HCT116 (cell line): ENCODE data around the gene SERTAD2. TPM values are rescaled to one million over a fixed set of nuclear protein-coding genes. Genes with fewer than 3 reads are reported as not detected.

Experiments used
- ATAC-seq: fragments of 200-7000 bp; cut with Tn5 transposase; 2 replicates; pipeline ENCODE4 v1.9.1; 2020; ENCODE audit warnings: mild to moderate bottlenecking, moderate library complexity
- BruUV-seq: library from RNA; stranded (reverse); fragments of 400-500 nt; replicated peaks from 2 replicates; lab custom pipeline; 2021; lab: Mats Ljungman, UMichigan
- CTCF ChIA-PET: fragments of 300-600 bp; sonication (Branson Sonifier 250); formaldehyde crosslinking; loops from one replicate; lab custom pipeline; 2021; ENCODE audit warnings: antibody characterized with exemption; lab: Charles Lee
- POLR2A ChIA-PET: fragments of 300-600, 350-600 bp; sonication (Branson Sonifier 250); formaldehyde crosslinking; loops from one replicate; lab custom pipeline; 2021; ENCODE audit warnings: antibody characterized with exemption; lab: Charles Lee
- RAD21 ChIA-PET, 2 experiments: fragments of 300-600 bp; sonication (Branson Sonifier 250); formaldehyde crosslinking; loops; one replicate each; lab custom pipeline; 2023; ENCODE audit warnings: low total read pairs in 2 of 2; ENCODE audit not compliant: uncharacterized antibody in 2 of 2, unreplicated experiment in 2 of 2, low non-redundant PET in 1 of 2; lab: Charles Lee
- DNase-seq: peaks from one replicate; pipeline ENCODE4 v3.0.0-alpha.2; 2010; ENCODE audit warnings: low read depth, low spot score
- H2AFZ ChIP-seq: fragments of 200-600 bp; shearing (Covaris generic), sonication (generic); 2 replicates; pipeline ENCODE4 v1.6.1; 2017; ENCODE audit warnings: low read depth, mixed run types, mixed read lengths, antibody characterized with exemption, low read length; ENCODE audit not compliant: poor library complexity, severe bottlenecking
- H3K27ac ChIP-seq: 2 replicates; pipeline ENCODE4 v1.5.1; 2012; ENCODE audit warnings: low read depth, low read length
- H3K27me3 ChIP-seq: fragments of 200-600 bp; sonication (generic); 2 replicates; pipeline ENCODE4 v1.6.1; 2016; ENCODE audit warnings: mixed run types, low read length, mixed read lengths; ENCODE audit not compliant: insufficient read depth
- H3K36me3 ChIP-seq, 2 experiments: fragments of 200-500 bp in 1 of 2; fragments of 200-600 bp in 1 of 2; sonication (Bioruptor generic) in 1 of 2; sonication (generic) in 1 of 2; 2 replicates each; pipeline versions ENCODE4 v1.5.1 to v1.6.1; 2014 to 2016; ENCODE audit warnings: low read length in 2 of 2, inconsistent platforms in 1 of 2, mixed read lengths in 1 of 2, mixed run types in 1 of 2; ENCODE audit not compliant: insufficient read depth in 2 of 2, control insufficient read depth in 1 of 2
- H3K4me1 ChIP-seq, 2 experiments: fragments of 200-600 bp in 1 of 2; sonication (generic) in 1 of 2; 2 replicates each; pipeline versions ENCODE4 v1.5.1 to v1.6.1; 2012 to 2017; ENCODE audit warnings: low read length in 2 of 2, inconsistent platforms in 1 of 2, mild to moderate bottlenecking in 1 of 2, mixed read lengths in 1 of 2, mixed run types in 1 of 2, moderate library complexity in 1 of 2; ENCODE audit not compliant: insufficient read depth in 2 of 2, control insufficient read depth in 1 of 2
- H3K4me2 ChIP-seq: fragments of 200-600 bp; sonication (generic); 2 replicates; pipeline ENCODE4 v1.6.1; 2017; ENCODE audit warnings: mixed run types, low read length, mixed read lengths
- H3K4me3 ChIP-seq, 2 experiments: fragments of 200-600 bp in 1 of 2; sonication (generic) in 1 of 2; replicated peaks in 1 of 2; 2 replicates each; pipeline ENCODE4 v1.5.1; 2011 to 2016; ENCODE audit warnings: low read length in 2 of 2, control low read depth in 1 of 2, low read depth in 1 of 2, mild to moderate bottlenecking in 1 of 2, mixed read lengths in 1 of 2, mixed run types in 1 of 2
- H3K79me2 ChIP-seq: fragments of 200-600 bp; sonication (generic); 2 replicates; pipeline ENCODE4 v1.6.1; 2017; ENCODE audit warnings: mild to moderate bottlenecking, mixed run types, low read length, moderate library complexity, mixed read lengths; ENCODE audit not compliant: insufficient read depth
- H3K9ac ChIP-seq: fragments of 200-600 bp; sonication (generic); 2 replicates; pipeline ENCODE4 v1.6.1; 2016; ENCODE audit warnings: low read length, mixed read lengths
- H3K9me2 ChIP-seq: fragments of 200-600 bp; sonication (generic), shearing (Covaris generic); 2 replicates; pipeline ENCODE4 v1.6.1; 2017; ENCODE audit warnings: mixed run types, mild to moderate bottlenecking, moderate library complexity; ENCODE audit not compliant: insufficient read depth
- H3K9me3 ChIP-seq, 2 experiments: fragments of 200-500 bp in 1 of 2; fragments of 200-600 bp in 1 of 2; sonication (Bioruptor generic) in 1 of 2; sonication (generic) in 1 of 2; 2 replicates each; pipeline ENCODE4 v1.6.1; 2014 to 2017; ENCODE audit warnings: low read length in 2 of 2, mixed read lengths in 2 of 2, inconsistent platforms in 1 of 2, low read depth in 1 of 2, mild to moderate bottlenecking in 1 of 2, mixed run types in 1 of 2, moderate library complexity in 1 of 2; ENCODE audit not compliant: control insufficient read depth in 1 of 2, insufficient read depth in 1 of 2
- H4K20me1 ChIP-seq: fragments of 200-600 bp; sonication (generic), shearing (Covaris generic); 2 replicates; pipeline ENCODE4 v1.6.1; 2017; ENCODE audit warnings: mixed run types, mild to moderate bottlenecking, moderate library complexity; ENCODE audit not compliant: insufficient read depth
- ELF1 ChIP-seq: IDR thresholded peaks from 2 replicates; pipeline ENCODE4 v1.6.1; 2012; ENCODE audit warnings: low read depth, borderline replicate concordance
- EZH2 ChIP-seq: fragments of 200-600 bp; sonication (generic); IDR thresholded peaks from 2 replicates; pipeline ENCODE4 v1.6.1; 2017; ENCODE audit warnings: antibody characterized with exemption, mixed run types
- EZH2phosphoT487 ChIP-seq: fragments of 200-600 bp; IDR thresholded peaks from 2 replicates; pipeline ENCODE4 v1.6.1; 2018; ENCODE audit warnings: antibody characterized with exemption, borderline replicate concordance
- MAX ChIP-seq: IDR thresholded peaks from 2 replicates; pipeline ENCODE4 v1.6.1; 2012
- POLR2AphosphoS5 ChIP-seq: IDR thresholded peaks from 2 replicates; pipeline ENCODE4 v1.6.1; 2011; ENCODE audit warnings: mild to moderate bottlenecking, low read depth, low read length, moderate library complexity
- RAD21 ChIP-seq: IDR thresholded peaks from 2 replicates; pipeline ENCODE4 v1.6.1; 2012; ENCODE audit warnings: low read depth, mild to moderate bottlenecking
- SIN3A ChIP-seq: IDR thresholded peaks from 2 replicates; pipeline ENCODE4 v1.6.1; 2012; ENCODE audit warnings: low read depth
- SRF ChIP-seq: IDR thresholded peaks from 2 replicates; pipeline ENCODE4 v1.6.1; 2012; ENCODE audit warnings: low read depth
- TCF7L2 ChIP-seq: IDR thresholded peaks from 2 replicates; pipeline ENCODE4 v1.7.0; 2011; ENCODE audit warnings: borderline replicate concordance, inconsistent platforms; ENCODE audit not compliant: insufficient read depth, insufficient read length; ENCODE audit errors: extremely low read depth
- YY1 ChIP-seq: IDR thresholded peaks from 2 replicates; pipeline ENCODE4 v1.6.1; 2011; ENCODE audit warnings: low read length, low read depth, moderate library complexity, mild to moderate bottlenecking; ENCODE audit not compliant: insufficient replicate concordance; ENCODE audit errors: extremely low read depth
- ZBTB33 ChIP-seq: IDR thresholded peaks from 2 replicates; pipeline ENCODE4 v1.6.1; 2011; ENCODE audit warnings: mild to moderate bottlenecking, low read length, moderate library complexity; ENCODE audit not compliant: insufficient replicate concordance; ENCODE audit errors: extremely low read depth
- ZNF274 ChIP-seq: fragments of 200-500 bp; sonication (Bioruptor generic); IDR thresholded peaks from 2 replicates; pipeline ENCODE4 v1.6.1; 2014; ENCODE audit warnings: mild to moderate bottlenecking, low read depth, low read length, inconsistent platforms
- intact Hi-C: fragments of 100-400 bp; cut with micrococcal nuclease; formaldehyde crosslinking; loops from 2 replicates; pipeline ENCODE4 v1.10.0; 2022
- total RNA-seq: library from RNA; stranded (reverse); gene quantifications from one replicate; pipeline ENCODE4 v1.2.1, GENCODE V29; 2021; ENCODE audit not compliant: unreplicated experiment
- TF ChIP-seq, protein P1 (sequence below): IDR thresholded peaks from 2 replicates; pipeline ENCODE4 v1.6.1; 2012; ENCODE audit warnings: low read depth

SERTAD2 gene
- total RNA-seq, 1 experiment from 2014 or later: 80.1 TPM

DNA sequence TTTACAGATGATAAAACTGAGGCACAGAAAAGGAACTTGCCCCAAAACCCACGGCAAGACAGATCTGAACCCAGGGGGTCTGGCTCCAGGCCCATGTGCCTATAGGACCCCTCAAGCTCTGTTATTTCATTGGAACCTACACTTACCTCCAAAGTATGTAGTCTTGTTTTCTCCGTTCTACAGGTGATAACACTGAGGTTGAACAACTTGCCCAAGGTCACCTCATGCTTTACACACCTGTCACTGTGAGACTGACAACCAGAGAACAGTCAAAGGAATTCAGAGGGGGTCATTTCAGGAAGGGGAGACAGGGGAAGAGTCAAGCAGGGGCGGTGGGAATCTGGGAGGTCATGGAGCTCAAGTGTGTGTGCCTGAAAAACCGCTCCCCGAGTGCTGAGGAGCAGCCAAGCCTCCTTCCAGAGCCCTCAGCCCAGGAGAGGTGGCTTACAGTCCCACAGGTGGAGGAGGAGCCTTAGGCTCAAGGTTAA is 47.7 kb downstream of the SERTAD2 start:
- Histone ChIP-seq H3K27me3 (no peaks in the 10 kb centered on the region), H3K9me3 (no peaks in the 10 kb centered on the region; a peak in 1 of 4 replicates), H3K27ac (no peak overlapping the region), H3K79me2 (no peaks in the 10 kb centered on the region), H3K4me2 (no peak overlapping the region), H3K36me3 (no peaks in the 10 kb centered on the region), H4K20me1 (no peaks in the 10 kb centered on the region), H3K9ac (no peak overlapping the region), H3K4me1 (peaks cover 0 to 5% of the 10 kb centered on the region in 2 experiments; a peak in 1 of 4 replicates), H3K4me3 (no peak overlapping the region), H2AFZ (no peak overlapping the region), H3K9me2 (no peaks in the 10 kb centered on the region)
- no peak for DNase-seq
- ChIA-PET CTCF (no interaction called here), POLR2A (no interaction called here), RAD21 (no interaction called here)
- intact Hi-C loops: no loop called here
- no peak for TF ChIP-seq YY1
- no peak for TF ChIP-seq POLR2AphosphoS5
- TF ChIP-seq MAX: no peak
- no peak for TF ChIP-seq EZH2
- TF ChIP-seq EZH2phosphoT487: no peak
- TF ChIP-seq ZNF274: no peak
- no peak for TF ChIP-seq SIN3A
- TF ChIP-seq SRF: no peak
- TF ChIP-seq TCF7L2: no peak
- no TSS peak for BruUV-seq
- no peak; the same call in 1 of the 2 replicates for ATAC-seq

GRCh38 chr2:64605026-64605471 is 48.7 kb downstream of the SERTAD2 start:
- intact Hi-C loops: no loop called here
- Histone ChIP-seq H3K4me2 (no peak overlapping the region), H3K9me2 (no peaks in the 10 kb centered on the region), H3K36me3 (no peaks in the 10 kb centered on the region), H3K27me3 (no peaks in the 10 kb centered on the region), H3K27ac (no peak overlapping the region), H2AFZ (no peak overlapping the region), H4K20me1 (no peaks in the 10 kb centered on the region), H3K9me3 (no peaks in the 10 kb centered on the region; a peak in 1 of 4 replicates), H3K4me3 (no peak overlapping the region), H3K4me1 (peaks cover 0 to 5% of the 10 kb centered on the region in 2 experiments; a peak in 1 of 4 replicates), H3K79me2 (no peaks in the 10 kb centered on the region), H3K9ac (no peak overlapping the region)
- RAD21 ChIA-PET: no interaction called here
- CTCF ChIA-PET: no interaction called here
- POLR2A ChIA-PET: no interaction called here
- no TSS peak for BruUV-seq
- ATAC-seq (no peak), DNase-seq (no peak)
- no peak for TF ChIP-seq RAD21
- TF ChIP-seq ZBTB33: no peak
- TF ChIP-seq TCF7L2: no peak
- no peak for TF ChIP-seq ELF1
- TF ChIP-seq, protein P1, sequence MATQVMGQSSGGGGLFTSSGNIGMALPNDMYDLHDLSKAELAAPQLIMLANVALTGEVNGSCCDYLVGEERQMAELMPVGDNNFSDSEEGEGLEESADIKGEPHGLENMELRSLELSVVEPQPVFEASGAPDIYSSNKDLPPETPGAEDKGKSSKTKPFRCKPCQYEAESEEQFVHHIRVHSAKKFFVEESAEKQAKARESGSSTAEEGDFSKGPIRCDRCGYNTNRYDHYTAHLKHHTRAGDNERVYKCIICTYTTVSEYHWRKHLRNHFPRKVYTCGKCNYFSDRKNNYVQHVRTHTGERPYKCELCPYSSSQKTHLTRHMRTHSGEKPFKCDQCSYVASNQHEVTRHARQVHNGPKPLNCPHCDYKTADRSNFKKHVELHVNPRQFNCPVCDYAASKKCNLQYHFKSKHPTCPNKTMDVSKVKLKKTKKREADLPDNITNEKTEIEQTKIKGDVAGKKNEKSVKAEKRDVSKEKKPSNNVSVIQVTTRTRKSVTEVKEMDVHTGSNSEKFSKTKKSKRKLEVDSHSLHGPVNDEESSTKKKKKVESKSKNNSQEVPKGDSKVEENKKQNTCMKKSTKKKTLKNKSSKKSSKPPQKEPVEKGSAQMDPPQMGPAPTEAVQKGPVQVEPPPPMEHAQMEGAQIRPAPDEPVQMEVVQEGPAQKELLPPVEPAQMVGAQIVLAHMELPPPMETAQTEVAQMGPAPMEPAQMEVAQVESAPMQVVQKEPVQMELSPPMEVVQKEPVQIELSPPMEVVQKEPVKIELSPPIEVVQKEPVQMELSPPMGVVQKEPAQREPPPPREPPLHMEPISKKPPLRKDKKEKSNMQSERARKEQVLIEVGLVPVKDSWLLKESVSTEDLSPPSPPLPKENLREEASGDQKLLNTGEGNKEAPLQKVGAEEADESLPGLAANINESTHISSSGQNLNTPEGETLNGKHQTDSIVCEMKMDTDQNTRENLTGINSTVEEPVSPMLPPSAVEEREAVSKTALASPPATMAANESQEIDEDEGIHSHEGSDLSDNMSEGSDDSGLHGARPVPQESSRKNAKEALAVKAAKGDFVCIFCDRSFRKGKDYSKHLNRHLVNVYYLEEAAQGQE: no peak
- TF ChIP-seq ZNF274: no peak
